Right lobe of liver (tissue), 6 donors: Measurements from ENCODE around the gene AMPD3. TPM values are rescaled to one million over a fixed set of nuclear protein-coding genes. Genes with fewer than 3 reads are reported as not detected.

Source experiments
- ATAC-seq, 4 donors: fragments of 200-7000 bp; cut with Tn5 transposase; one replicate each; pipeline ENCODE4 v1.9.1; 2020; ENCODE audit warnings: mild to moderate bottlenecking in 4 of 4, moderate library complexity in 4 of 4
- DNase-seq, 3 donors: peaks; one replicate each; pipeline ENCODE4 v3.0.0-alpha.2; 2020
- H3K27ac ChIP-seq, 3 donors: fragments of 200-600 bp; one replicate each; pipeline ENCODE4 v1.8.0; 2022
- H3K27me3 ChIP-seq, 2 donors: fragments of 200-600 bp; one replicate each; pipeline ENCODE4 v1.8.0; 2022
- H3K36me3 ChIP-seq, 4 donors: fragments of 200-600 bp; sonication (generic) in 1 of 4; one replicate each; pipeline versions ENCODE4 v1.5.1 to v1.8.0; 2017 to 2022; ENCODE audit warnings: control low read depth in 1 of 4
- H3K4me1 ChIP-seq, 4 donors: fragments of 200-600 bp; sonication (generic) in 1 of 4; one replicate each; pipeline versions ENCODE4 v1.5.1 to v1.8.0; 2017 to 2022; ENCODE audit warnings: control low read depth in 1 of 4
- H3K4me3 ChIP-seq, 3 donors: fragments of 200-600 bp; one replicate each; pipeline ENCODE4 v1.8.0; 2022
- H3K9me3 ChIP-seq, 4 donors: fragments of 200-600 bp; sonication (generic) in 1 of 4; one replicate each; pipeline versions ENCODE4 v1.5.1 to v1.8.0; 2017 to 2022; ENCODE audit warnings: control low read depth in 1 of 4
- POLR2A ChIP-seq: fragments of 450-650 bp; IDR thresholded peaks from one replicate; pipeline ENCODE4 v1.6.1; 2017; ENCODE audit warnings: antibody characterized with exemption, mild to moderate bottlenecking
- WGBS: methylation state at CpG from one replicate; pipeline ENCODE4 v1.1.6; 2018; ENCODE audit warnings: low coverage, low lambda C conversion rate; ENCODE audit not compliant: insufficient coverage; ENCODE audit errors: missing lambda C conversion rate; 5-methylcytosine and 5-hydroxymethylcytosine counted together
- intact Hi-C, 2 donors: fragments of 100-400 bp; cut with DNase I; formaldehyde crosslinking; loops; one replicate each; pipeline versions ENCODE4 v1.11.2 to v1.14.1; 2022
- total RNA-seq, 6 experiments: library from RNA; depleted of rRNA in 2 of 6; stranded (reverse); fragments of >200 nt in 2 of 6; fragmentation: NEBNext Ultra II Directional in 3 of 6; extraction: Animal tissue kit (Norgen Biotek cat#: 25700) in 3 of 6; gene quantifications; one replicate each; pipeline versions ENCODE4 v1.1.0 to v1.2.4, GENCODE V29; 2016 to 2023
- TF ChIP-seq, protein P1 (sequence below), 4 donors: fragments of 200-600 bp in 3 of 4; fragments of 450-650 bp in 1 of 4; IDR thresholded peaks; one replicate each; pipeline versions ENCODE4 v1.5.1 to v1.8.0; 2016 to 2022; ENCODE audit warnings: antibody characterized with exemption in 4 of 4, mild to moderate bottlenecking in 2 of 4
- donor health status: DM: no; HTN: yes; CAD: no.
- donor health status: DM: no; HTN: no; CAD: no.
- donor health status: DM: no; HTN: no; CAD: no.
- donor health status: DM: no; HTN: yes; CAD: no.
- donor health status: DM: no; HTN: yes; CAD: no.

Gene AMPD3
- total RNA-seq, 6 experiments from 2014 or later = 0.98 to 5.0 (median 1.8) TPM

DNA sequence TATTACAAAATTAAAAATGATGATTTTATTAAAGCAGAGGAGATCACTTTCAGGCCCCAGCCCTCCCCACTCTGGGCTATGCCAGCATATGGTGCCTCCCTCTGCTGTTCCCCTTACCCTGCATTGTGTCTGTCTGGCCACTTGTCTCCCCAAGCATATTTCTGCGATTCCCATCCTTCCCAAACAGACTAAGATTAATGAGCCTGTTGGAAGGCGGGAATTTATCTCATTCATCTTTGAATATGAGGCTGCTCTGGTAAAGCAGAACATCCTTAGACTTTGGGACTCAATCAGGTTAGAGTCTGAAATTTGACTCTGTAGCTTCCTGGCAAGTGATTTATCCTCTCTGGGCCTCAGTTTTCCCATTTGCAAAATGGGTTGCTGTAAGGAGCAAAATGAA lies 25.7 kb downstream of the AMPD3 start:
- ATAC-seq (no peak), DNase-seq (no peak)
- Histone ChIP-seq H3K36me3 (no peaks in the 10 kb centered on the region), H3K27me3 (no peaks in the 10 kb centered on the region), H3K27ac (no peak overlapping the region), H3K9me3 (no peaks in the 10 kb centered on the region), H3K4me3 (no peak overlapping the region), H3K4me1 (no peaks in the 10 kb centered on the region)
- TF ChIP-seq, protein P1, sequence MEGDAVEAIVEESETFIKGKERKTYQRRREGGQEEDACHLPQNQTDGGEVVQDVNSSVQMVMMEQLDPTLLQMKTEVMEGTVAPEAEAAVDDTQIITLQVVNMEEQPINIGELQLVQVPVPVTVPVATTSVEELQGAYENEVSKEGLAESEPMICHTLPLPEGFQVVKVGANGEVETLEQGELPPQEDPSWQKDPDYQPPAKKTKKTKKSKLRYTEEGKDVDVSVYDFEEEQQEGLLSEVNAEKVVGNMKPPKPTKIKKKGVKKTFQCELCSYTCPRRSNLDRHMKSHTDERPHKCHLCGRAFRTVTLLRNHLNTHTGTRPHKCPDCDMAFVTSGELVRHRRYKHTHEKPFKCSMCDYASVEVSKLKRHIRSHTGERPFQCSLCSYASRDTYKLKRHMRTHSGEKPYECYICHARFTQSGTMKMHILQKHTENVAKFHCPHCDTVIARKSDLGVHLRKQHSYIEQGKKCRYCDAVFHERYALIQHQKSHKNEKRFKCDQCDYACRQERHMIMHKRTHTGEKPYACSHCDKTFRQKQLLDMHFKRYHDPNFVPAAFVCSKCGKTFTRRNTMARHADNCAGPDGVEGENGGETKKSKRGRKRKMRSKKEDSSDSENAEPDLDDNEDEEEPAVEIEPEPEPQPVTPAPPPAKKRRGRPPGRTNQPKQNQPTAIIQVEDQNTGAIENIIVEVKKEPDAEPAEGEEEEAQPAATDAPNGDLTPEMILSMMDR (IDR thresholded peaks at IDR 0.05) = no peak
- no peak for TF ChIP-seq POLR2A
- WGBS = 91% methylated on average over 2 of the region's 2 CpGs
- intact Hi-C loops = no loop called here

DNA sequence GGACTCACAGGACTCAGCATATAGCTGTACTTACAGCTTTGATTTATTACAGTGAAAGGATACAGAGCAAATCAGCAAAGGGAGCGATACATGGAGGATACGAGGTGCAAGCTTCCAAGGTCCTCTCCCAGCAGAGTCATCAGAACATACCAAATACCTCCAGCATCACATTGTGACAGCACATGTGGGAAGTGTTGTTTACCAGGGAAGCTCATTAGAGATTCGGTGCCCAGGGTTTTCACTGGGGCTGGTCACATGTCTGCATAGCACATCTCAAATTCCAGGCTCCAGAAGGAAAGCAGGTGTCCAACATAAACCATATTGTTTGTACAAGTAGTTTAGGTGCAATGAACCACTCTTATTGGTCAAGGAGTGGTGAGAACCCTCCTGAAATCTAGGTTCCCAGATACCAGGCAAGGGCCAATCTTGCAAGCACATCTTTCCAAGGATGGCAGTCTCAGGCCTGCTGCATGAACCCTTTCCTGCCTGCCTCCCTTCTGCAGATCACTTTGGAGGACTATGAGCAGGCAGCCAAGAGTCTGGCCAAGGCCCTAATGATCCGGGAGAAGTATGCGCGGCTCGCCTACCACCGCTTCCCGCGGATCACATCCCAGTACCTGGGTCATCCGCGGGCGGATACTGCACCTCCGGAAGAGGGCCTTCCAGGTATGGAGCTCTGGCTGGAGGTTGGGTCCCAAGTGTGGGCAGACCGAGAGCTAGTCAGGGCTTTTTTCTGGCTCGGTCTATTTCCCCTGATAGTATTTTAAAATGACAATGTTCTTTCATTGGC lies 26.7 kb downstream of the AMPD3 start:
- peak in 1 of 3 donors; percentile 41 for DNase-seq
- Histone ChIP-seq H3K27me3 (no peaks in the 10 kb centered on the region), H3K9me3 (no peaks in the 10 kb centered on the region), H3K36me3 (no peaks in the 10 kb centered on the region), H3K4me1 (no peaks in the 10 kb centered on the region), H3K27ac (no peak overlapping the region), H3K4me3 (no peak overlapping the region)
- TF ChIP-seq, protein P1 (IDR thresholded peaks at IDR 0.05) = no peak
- TF ChIP-seq POLR2A = no peak
- no peak for ATAC-seq
- intact Hi-C loops = no loop called here
- WGBS = 88% methylated on average over 1 of the region's 16 CpGs

DNA sequence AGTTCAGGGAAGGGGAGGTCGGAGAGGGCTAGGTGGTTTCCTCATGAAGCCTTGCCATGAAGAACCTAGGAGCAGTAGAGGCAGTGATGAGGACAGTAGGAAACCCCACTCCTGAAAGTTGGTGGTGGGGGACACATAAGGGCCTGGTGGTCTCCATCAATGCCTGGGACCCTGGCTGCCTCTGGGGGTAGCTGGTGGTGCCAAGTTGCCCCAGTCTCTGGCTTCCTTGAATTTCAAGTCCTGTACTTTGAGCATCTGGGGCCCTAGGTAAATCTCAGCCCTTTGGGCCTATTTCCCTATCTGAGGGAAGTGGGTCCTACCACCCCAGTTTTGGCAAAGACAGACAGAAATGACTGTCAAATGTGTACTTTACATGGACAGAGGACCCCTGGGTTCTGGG lies 28.1 kb downstream of the AMPD3 start:
- ATAC-seq = no peak
- WGBS = no CpG with 5 or more reads among the region's 1 CpG
- intact Hi-C loops = no loop called here

DNA sequence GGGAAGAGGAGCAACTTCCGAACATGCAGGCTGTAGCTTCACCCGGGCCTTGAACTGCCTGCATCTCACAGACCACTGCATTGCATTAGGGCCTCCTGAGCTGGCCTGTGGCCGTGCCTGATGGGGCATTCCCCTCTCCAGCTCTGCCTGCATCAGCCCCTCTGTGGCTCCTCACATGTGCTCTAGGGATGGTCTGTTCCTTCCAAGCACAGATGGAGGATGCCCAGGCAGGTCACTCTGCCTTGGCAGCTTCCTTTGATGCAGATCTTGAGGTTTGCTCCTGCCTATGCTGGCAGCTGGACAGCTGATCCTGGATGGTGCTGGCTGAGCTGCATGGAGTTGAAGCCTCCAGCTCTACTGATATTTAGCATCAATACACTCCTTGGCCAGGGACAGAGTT lies 28.5 kb downstream of the AMPD3 start:
- ATAC-seq (peak in 1 of 4 donors; percentile 10), DNase-seq (peak in 1 of 3 donors; percentile 25)
- Histone ChIP-seq H3K9me3 (no peaks in the 10 kb centered on the region), H3K27me3 (no peaks in the 10 kb centered on the region), H3K4me3 (no peak overlapping the region), H3K36me3 (no peaks in the 10 kb centered on the region), H3K4me1 (no peaks in the 10 kb centered on the region), H3K27ac (no peak overlapping the region)
- TF ChIP-seq, protein P1 (IDR thresholded peaks at IDR 0.05) = no peak
- no peak for TF ChIP-seq POLR2A
- WGBS = no CpG with 5 or more reads among the region's 3 CpGs
- intact Hi-C loops = no loop called here

More for the DNA sequence above, 28.1 kb downstream of the AMPD3 start:
- Histone ChIP-seq H3K27me3 (no peaks in the 10 kb centered on the region), H3K27ac (no peak overlapping the region), H3K4me3 (no peak overlapping the region), H3K4me1 (no peaks in the 10 kb centered on the region), H3K9me3 (no peaks in the 10 kb centered on the region), H3K36me3 (no peaks in the 10 kb centered on the region)
- TF ChIP-seq, protein P1 (IDR thresholded peaks at IDR 0.05) = no peak
- no peak for DNase-seq
